Ascending aorta (tissue), 2 donors: ENCODE results near the gene PPIL3. TPM values are rescaled to one million over a fixed set of nuclear protein-coding genes. Genes with fewer than 3 reads are reported as not detected.

ENCODE experiments used
- DNase-seq, 2 donors: peaks; one replicate each; pipeline ENCODE4 v3.0.0-alpha.2; 2019; ENCODE audit warnings: low spot score in 2 of 2
- H3K27ac ChIP-seq, 2 donors: fragments of 200-600 bp; sonication (generic); one replicate each; pipeline ENCODE4 v1.5.1; 2016 to 2017; ENCODE audit warnings: mild to moderate bottlenecking in 1 of 2
- H3K27me3 ChIP-seq: fragments of 200-600 bp; sonication (generic); one replicate; pipeline ENCODE4 v1.5.1; 2017
- H3K36me3 ChIP-seq, 2 donors: fragments of 200-600 bp; sonication (generic); one replicate each; pipeline ENCODE4 v1.5.1; 2016
- H3K4me1 ChIP-seq, 2 donors: fragments of 200-600 bp; sonication (generic); one replicate each; pipeline ENCODE4 v1.5.1; 2016 to 2017; ENCODE audit warnings: mild to moderate bottlenecking in 1 of 2
- H3K4me3 ChIP-seq, 2 donors: fragments of 200-600 bp; sonication (generic); one replicate each; pipeline ENCODE4 v1.5.1; 2016 to 2017; ENCODE audit warnings: mild to moderate bottlenecking in 1 of 2
- H3K9me3 ChIP-seq, 2 donors: fragments of 200-600 bp; sonication (generic); one replicate each; pipeline ENCODE4 v1.5.1; 2016
- CTCF ChIP-seq, 3 experiments: fragments of 200-600 bp in 2 of 3; fragments of 450-650 bp in 1 of 3; sonication (generic) in 2 of 3; IDR thresholded peaks; one replicate each; pipeline ENCODE4 v1.5.1; 2016 to 2019; ENCODE audit warnings: antibody characterized with exemption in 3 of 3, mild to moderate bottlenecking in 1 of 3, moderate library complexity in 1 of 3
- intact Hi-C: fragments of 100-400 bp; cut with DNase I; formaldehyde crosslinking; loops from one replicate; pipeline ENCODE4 v1.15.1; 2023
- total RNA-seq: library from RNA; depleted of rRNA; stranded (reverse); fragments of >200 nt; gene quantifications from one replicate; pipeline ENCODE4 v1.1.0, GENCODE V29; 2016

Gene PPIL3
- total RNA-seq, 1 donor from 2014 or later = 0.64 TPM

- intact Hi-C loops = no loop called here
Observed at GRCh38 chr2:200829258-200829655, 59.6 kb downstream of the PPIL3 start.

GRCh38 chr2:200828572-200829257 lies 60.2 kb downstream of the PPIL3 start:
- DNase-seq = no peak
- Histone ChIP-seq H3K4me1 (no peaks in the 10 kb centered on the region), H3K27ac (no peak overlapping the region), H3K4me3 (no peak overlapping the region), H3K27me3 (no peaks in the 10 kb centered on the region), H3K9me3 (no peaks in the 10 kb centered on the region), H3K36me3 (peaks cover 6 to 10% of the 10 kb centered on the region in 2 donors)
- intact Hi-C loops = no loop called here
- no peak for TF ChIP-seq CTCF (IDR thresholded peaks at IDR 0.05)

More at GRCh38 chr2:200829258-200829655, 59.6 kb downstream of the PPIL3 start:
- Histone ChIP-seq H3K36me3 (peaks cover 4 to 6% of the 10 kb centered on the region in 2 donors), H3K27me3 (no peaks in the 10 kb centered on the region), H3K27ac (no peak overlapping the region), H3K9me3 (no peaks in the 10 kb centered on the region), H3K4me1 (no peaks in the 10 kb centered on the region), H3K4me3 (no peak overlapping the region)
- no peak for DNase-seq
- no peak for TF ChIP-seq CTCF (IDR thresholded peaks at IDR 0.05)

GRCh38 chr2:200828104-200828503 lies 60.8 kb downstream of the PPIL3 start:
- no peak for DNase-seq

GRCh38 chr2:200821686-200822245 lies 67.1 kb downstream of the PPIL3 start:
- Histone ChIP-seq H3K4me1 (no peaks in the 10 kb centered on the region), H3K27me3 (no peaks in the 10 kb centered on the region), H3K36me3 (peaks cover 58 to 63% of the 10 kb centered on the region in 2 donors), H3K27ac (no peak overlapping the region), H3K4me3 (no peak overlapping the region), H3K9me3 (no peaks in the 10 kb centered on the region)
- TF ChIP-seq CTCF (IDR thresholded peaks at IDR 0.05) = no peak
- intact Hi-C loops = no loop called here
- no peak for DNase-seq

More at GRCh38 chr2:200828104-200828503, 60.8 kb downstream of the PPIL3 start:
- Histone ChIP-seq H3K27ac (no peak overlapping the region), H3K9me3 (no peaks in the 10 kb centered on the region), H3K36me3 (peaks cover 6 to 11% of the 10 kb centered on the region in 2 donors), H3K27me3 (no peaks in the 10 kb centered on the region), H3K4me3 (no peak overlapping the region), H3K4me1 (no peaks in the 10 kb centered on the region)
- no peak for TF ChIP-seq CTCF (IDR thresholded peaks at IDR 0.05)
- intact Hi-C loops = no loop called here

Other genes with a start within 250 kb of the PPIL3 start
- 85.4 TPM for gene BZW1, start 77.2 kb downstream of the PPIL3 start, total RNA-seq
- 43.5 TPM for gene CLK1, start 24.4 kb downstream of the PPIL3 start, total RNA-seq
- gene NIF3L1, start 294 bp upstream of the PPIL3 start, total RNA-seq = 55.3 TPM
- 5.2 TPM for gene ORC2, start 74.6 kb upstream of the PPIL3 start, total RNA-seq
- 2.1 TPM for gene HYCC2, start 182.6 kb upstream of the PPIL3 start, total RNA-seq
- 34.2 TPM for gene NDUFB3, start 182.9 kb upstream of the PPIL3 start, total RNA-seq
- 112 TPM for gene CFLAR, start 227.1 kb upstream of the PPIL3 start, total RNA-seq